ENCODE data around the gene SOX30. TPM values are rescaled to one million over a fixed set of nuclear protein-coding genes. Genes with fewer than 3 reads are reported as not detected.

SOX30 gene
- total and polyA plus RNA-seq, 2 of the 13 experiments (the other 11 are each of a cell fraction or from before 2014, with no cell fraction given) = 0.05 TPM; not detected in 1

DNA sequence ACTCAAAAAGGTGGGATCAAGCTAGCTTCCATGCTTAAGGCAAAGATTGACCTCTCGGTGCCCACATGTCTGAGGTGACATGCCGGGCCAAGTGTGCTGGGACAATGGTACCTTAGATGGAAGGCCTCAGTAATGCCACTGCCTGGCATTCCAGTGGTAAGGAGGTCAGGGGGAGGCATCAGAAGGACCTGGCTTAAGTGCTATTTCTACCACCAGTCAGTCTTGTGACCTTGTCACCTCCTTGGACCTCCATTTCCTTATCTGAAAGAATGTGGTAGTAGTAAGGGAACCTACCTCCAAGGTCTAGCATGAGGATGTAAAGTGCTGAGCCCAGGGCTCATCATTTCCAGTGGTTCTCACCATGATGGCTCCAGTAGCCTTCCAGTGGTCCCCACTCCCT is 28.0 kb upstream of the SOX30 start:
- no TSS peak for BruUV-seq (replicated peaks)
- TF ChIP-seq ZFY (CRISPR knock-in tag; IDR thresholded peaks at IDR 0.05) (no peak), ARID2 (CRISPR knock-in tag; IDR thresholded peaks at IDR 0.05; ENCODE audit: borderline replicate concordance) (no peak), MBNL3 (CRISPR knock-in tag; conservative IDR thresholded peaks at IDR 0.05) (no peak), HOXA5 (CRISPR knock-in tag; IDR thresholded peaks at IDR 0.05) (no peak), TBL1XR1 (IDR thresholded peaks at IDR 0.05; ENCODE audit: borderline replicate concordance, low read length, partially characterized antibody) (no peak), ZNF768 (CRISPR knock-in tag; IDR thresholded peaks at IDR 0.05) (no peak), CC2D1A (CRISPR knock-in tag; IDR thresholded peaks at IDR 0.05) (no peak), ZNF549 (CRISPR knock-in tag; IDR thresholded peaks at IDR 0.05) (no peak)
- TF ChIP-seq, protein P1, sequence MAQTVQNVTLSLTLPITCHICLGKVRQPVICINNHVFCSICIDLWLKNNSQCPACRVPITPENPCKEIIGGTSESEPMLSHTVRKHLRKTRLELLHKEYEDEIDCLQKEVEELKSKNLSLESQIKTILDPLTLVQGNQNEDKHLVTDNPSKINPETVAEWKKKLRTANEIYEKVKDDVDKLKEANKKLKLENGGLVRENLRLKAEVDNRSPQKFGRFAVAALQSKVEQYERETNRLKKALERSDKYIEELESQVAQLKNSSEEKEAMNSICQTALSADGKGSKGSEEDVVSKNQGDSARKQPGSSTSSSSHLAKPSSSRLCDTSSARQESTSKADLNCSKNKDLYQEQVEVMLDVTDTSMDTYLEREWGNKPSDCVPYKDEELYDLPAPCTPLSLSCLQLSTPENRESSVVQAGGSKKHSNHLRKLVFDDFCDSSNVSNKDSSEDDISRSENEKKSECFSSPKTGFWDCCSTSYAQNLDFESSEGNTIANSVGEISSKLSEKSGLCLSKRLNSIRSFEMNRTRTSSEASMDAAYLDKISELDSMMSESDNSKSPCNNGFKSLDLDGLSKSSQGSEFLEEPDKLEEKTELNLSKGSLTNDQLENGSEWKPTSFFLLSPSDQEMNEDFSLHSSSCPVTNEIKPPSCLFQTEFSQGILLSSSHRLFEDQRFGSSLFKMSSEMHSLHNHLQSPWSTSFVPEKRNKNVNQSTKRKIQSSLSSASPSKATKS (CRISPR knock-in tag; IDR thresholded peaks at IDR 0.05) = no peak
- TF ChIP-seq, protein P2, sequence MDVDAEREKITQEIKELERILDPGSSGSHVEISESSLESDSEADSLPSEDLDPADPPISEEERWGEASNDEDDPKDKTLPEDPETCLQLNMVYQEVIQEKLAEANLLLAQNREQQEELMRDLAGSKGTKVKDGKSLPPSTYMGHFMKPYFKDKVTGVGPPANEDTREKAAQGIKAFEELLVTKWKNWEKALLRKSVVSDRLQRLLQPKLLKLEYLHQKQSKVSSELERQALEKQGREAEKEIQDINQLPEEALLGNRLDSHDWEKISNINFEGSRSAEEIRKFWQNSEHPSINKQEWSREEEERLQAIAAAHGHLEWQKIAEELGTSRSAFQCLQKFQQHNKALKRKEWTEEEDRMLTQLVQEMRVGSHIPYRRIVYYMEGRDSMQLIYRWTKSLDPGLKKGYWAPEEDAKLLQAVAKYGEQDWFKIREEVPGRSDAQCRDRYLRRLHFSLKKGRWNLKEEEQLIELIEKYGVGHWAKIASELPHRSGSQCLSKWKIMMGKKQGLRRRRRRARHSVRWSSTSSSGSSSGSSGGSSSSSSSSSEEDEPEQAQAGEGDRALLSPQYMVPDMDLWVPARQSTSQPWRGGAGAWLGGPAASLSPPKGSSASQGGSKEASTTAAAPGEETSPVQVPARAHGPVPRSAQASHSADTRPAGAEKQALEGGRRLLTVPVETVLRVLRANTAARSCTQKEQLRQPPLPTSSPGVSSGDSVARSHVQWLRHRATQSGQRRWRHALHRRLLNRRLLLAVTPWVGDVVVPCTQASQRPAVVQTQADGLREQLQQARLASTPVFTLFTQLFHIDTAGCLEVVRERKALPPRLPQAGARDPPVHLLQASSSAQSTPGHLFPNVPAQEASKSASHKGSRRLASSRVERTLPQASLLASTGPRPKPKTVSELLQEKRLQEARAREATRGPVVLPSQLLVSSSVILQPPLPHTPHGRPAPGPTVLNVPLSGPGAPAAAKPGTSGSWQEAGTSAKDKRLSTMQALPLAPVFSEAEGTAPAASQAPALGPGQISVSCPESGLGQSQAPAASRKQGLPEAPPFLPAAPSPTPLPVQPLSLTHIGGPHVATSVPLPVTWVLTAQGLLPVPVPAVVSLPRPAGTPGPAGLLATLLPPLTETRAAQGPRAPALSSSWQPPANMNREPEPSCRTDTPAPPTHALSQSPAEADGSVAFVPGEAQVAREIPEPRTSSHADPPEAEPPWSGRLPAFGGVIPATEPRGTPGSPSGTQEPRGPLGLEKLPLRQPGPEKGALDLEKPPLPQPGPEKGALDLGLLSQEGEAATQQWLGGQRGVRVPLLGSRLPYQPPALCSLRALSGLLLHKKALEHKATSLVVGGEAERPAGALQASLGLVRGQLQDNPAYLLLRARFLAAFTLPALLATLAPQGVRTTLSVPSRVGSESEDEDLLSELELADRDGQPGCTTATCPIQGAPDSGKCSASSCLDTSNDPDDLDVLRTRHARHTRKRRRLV (CRISPR knock-in tag; IDR thresholded peaks at IDR 0.05) = no peak
- TF ChIP-seq, protein P3, sequence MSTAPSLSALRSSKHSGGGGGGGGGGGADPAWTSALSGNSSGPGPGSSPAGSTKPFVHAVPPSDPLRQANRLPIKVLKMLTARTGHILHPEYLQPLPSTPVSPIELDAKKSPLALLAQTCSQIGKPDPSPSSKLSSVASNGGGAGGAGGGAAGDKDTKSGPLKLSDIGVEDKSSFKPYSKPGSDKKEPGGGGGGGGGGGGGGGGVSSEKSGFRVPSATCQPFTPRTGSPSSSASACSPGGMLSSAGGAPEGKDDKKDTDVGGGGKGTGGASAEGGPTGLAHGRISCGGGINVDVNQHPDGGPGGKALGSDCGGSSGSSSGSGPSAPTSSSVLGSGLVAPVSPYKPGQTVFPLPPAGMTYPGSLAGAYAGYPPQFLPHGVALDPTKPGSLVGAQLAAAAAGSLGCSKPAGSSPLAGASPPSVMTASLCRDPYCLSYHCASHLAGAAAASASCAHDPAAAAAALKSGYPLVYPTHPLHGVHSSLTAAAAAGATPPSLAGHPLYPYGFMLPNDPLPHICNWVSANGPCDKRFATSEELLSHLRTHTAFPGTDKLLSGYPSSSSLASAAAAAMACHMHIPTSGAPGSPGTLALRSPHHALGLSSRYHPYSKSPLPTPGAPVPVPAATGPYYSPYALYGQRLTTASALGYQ (CRISPR knock-in tag; IDR thresholded peaks at IDR 0.05) = no peak
- TF ChIP-seq, protein P4, sequence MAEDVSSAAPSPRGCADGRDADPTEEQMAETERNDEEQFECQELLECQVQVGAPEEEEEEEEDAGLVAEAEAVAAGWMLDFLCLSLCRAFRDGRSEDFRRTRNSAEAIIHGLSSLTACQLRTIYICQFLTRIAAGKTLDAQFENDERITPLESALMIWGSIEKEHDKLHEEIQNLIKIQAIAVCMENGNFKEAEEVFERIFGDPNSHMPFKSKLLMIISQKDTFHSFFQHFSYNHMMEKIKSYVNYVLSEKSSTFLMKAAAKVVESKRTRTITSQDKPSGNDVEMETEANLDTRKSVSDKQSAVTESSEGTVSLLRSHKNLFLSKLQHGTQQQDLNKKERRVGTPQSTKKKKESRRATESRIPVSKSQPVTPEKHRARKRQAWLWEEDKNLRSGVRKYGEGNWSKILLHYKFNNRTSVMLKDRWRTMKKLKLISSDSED (CRISPR knock-in tag; IDR thresholded peaks at IDR 0.05) = no peak
- TF ChIP-seq, protein P5, sequence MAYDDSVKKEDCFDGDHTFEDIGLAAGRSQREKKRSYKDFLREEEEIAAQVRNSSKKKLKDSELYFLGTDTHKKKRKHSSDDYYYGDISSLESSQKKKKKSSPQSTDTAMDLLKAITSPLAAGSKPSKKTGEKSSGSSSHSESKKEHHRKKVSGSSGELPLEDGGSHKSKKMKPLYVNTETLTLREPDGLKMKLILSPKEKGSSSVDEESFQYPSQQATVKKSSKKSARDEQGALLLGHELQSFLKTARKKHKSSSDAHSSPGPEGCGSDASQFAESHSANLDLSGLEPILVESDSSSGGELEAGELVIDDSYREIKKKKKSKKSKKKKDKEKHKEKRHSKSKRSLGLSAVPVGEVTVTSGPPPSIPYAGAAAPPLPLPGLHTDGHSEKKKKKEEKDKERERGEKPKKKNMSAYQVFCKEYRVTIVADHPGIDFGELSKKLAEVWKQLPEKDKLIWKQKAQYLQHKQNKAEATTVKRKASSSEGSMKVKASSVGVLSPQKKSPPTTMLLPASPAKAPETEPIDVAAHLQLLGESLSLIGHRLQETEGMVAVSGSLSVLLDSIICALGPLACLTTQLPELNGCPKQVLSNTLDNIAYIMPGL (CRISPR knock-in tag; IDR thresholded peaks at IDR 0.05; ENCODE audit: borderline replicate concordance in 1 of 2, low read depth in 1 of 2) = no peak

More for the DNA sequence above, 28.0 kb upstream of the SOX30 start:
- H3K27me3 ChIP-seq (ENCODE audit: control insufficient read depth in 1 of 2, insufficient read depth in 2 of 2, low read length in 2 of 2) = no peaks in the 10 kb centered on the region
- no peak overlapping the region for H3K9ac ChIP-seq (ENCODE audit: insufficient read depth, low read depth, low read length)
- POLR2A ChIA-PET = no interaction called here
- no peaks in the 10 kb centered on the region for H3K4me1 ChIP-seq (ENCODE audit: insufficient read depth, low read length)
- intact Hi-C loops (cut with micrococcal nuclease; ENCODE audit: unreplicated experiment) (no loop called here), in situ Hi-C loops (cut with HindIII; ENCODE audit: extremely low pct_ligation_motif_present, low pct_unique_long_range_greater_than_20kb) (no loop called here)
- H2AFZ ChIP-seq (ENCODE audit: low read length) = no peak overlapping the region
- H4K20me1 ChIP-seq (ENCODE audit: insufficient read depth, low read length) = no peaks in the 10 kb centered on the region
- no peaks in the 10 kb centered on the region for H3K79me2 ChIP-seq (ENCODE audit: insufficient read depth, low read length)
- CTCF ChIA-PET (ENCODE audit: low intra/inter-chr PET ratio, low total read pairs) = no interaction called here
- no peaks in the 10 kb centered on the region for H3K36me3 ChIP-seq (replicated peaks in 1 of 2; ENCODE audit: control insufficient read depth in 1 of 2, insufficient read depth in 2 of 2, low read length in 2 of 2)
- no peaks in the 10 kb centered on the region for H3K9me3 ChIP-seq (ENCODE audit: low read length)
- H3K4me3 ChIP-seq (replicated peaks in 1 of 3; ENCODE audit: insufficient read depth in 1 of 3, low read depth in 2 of 3, low read length in 3 of 3) = no peak overlapping the region
- FAIRE-seq = no peak
- H3K27ac ChIP-seq (ENCODE audit: extremely low read length, insufficient read depth, low read length) = no peak overlapping the region
- WGBS (ENCODE audit: low lambda C conversion rate) = 60% methylated on average over 1 of the region's 2 CpGs
- ATAC-seq = no peak
- no peak overlapping the region for H3K4me2 ChIP-seq (ENCODE audit: low read depth, low read length)
- no peak for DNase-seq (ENCODE audit: low spot score)

All from HepG2 (cell line).